SU-DHL-6 (cell line): ENCODE data around the gene GMFB.

Experiments
- EZH2phosphoT487 ChIP-seq: fragments of 200-600 bp; sonication (generic), shearing (Covaris generic); conservative IDR thresholded peaks from 2 replicates; pipeline ENCODE4 v1.6.1; 2018; ENCODE audit warnings: mild to moderate bottlenecking, antibody characterized with exemption, low read length, moderate library complexity, mixed read lengths
- TF ChIP-seq, protein P1 (sequence below): fragments of 200-600 bp; sonication (generic); IDR thresholded peaks from one replicate; pipeline ENCODE4 v1.5.1; 2017; ENCODE audit warnings: antibody characterized with exemption, mild to moderate bottlenecking, low read length, moderate library complexity; ENCODE audit not compliant: insufficient read depth, poor library complexity, severe bottlenecking

DNA sequence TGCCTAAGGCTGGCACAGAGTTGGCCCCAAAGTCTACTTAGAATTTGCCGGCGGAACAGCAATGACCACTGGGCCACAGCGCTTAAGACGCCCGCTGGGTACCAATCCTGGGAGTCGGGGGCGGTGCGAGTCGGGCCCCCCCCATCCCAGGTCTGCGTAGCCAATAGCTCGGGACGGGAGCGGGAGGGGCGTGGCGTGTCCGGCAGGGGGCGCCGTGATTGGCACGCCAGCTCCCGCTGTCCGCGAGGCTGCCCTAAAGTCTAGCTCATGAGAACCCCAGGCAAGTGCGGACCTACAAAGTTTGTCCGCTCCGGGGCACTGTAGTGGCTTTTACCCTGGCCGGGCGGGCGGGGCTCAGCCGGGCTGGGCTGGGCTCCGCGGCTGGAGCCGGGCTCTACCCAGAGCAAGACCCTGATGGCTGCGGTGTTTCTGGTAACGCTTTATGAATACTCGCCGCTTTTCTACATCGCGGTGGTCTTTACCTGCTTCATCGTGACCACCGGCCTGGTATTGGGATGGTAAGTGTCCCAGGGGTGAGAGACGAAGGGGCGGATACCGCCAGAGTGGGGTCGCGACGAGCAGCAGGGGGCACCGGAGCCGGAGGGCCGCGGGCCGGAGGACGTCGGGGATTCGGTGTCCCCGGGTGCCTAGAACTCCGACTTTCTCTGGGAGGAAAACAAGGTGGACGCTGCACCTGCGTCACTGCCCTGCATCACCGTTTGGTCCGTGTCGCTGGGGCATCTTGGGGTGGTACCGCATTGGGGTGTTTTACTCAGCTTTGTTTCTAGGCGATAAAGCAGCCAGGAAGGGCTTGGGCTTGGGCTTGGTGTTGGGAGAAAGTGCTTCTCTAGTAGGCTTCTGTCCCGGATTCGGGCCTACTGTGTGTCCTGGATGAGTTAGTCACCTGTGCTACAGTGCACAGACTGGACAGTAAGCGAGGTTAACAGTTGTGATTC lies 21.0 kb upstream of the GMFB start, which contains the start of gene CGRRF1:
- TF ChIP-seq, protein P1, sequence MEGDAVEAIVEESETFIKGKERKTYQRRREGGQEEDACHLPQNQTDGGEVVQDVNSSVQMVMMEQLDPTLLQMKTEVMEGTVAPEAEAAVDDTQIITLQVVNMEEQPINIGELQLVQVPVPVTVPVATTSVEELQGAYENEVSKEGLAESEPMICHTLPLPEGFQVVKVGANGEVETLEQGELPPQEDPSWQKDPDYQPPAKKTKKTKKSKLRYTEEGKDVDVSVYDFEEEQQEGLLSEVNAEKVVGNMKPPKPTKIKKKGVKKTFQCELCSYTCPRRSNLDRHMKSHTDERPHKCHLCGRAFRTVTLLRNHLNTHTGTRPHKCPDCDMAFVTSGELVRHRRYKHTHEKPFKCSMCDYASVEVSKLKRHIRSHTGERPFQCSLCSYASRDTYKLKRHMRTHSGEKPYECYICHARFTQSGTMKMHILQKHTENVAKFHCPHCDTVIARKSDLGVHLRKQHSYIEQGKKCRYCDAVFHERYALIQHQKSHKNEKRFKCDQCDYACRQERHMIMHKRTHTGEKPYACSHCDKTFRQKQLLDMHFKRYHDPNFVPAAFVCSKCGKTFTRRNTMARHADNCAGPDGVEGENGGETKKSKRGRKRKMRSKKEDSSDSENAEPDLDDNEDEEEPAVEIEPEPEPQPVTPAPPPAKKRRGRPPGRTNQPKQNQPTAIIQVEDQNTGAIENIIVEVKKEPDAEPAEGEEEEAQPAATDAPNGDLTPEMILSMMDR, result no peak
- TF ChIP-seq EZH2phosphoT487, result no peak
